ENCODE data around the gene ZP1.
A peak's percentile ranks its signal among the peaks of the same experiment; 100 is the strongest.
"Not testable (repeated sequence)": the region's sequence is repeated elsewhere in the genome, so short reads cannot be mapped to it uniquely, and the experiment has no call there.

The ZP1 gene

GRCh38 chr11:60908803-60909202 is 41.5 kb downstream of the ZP1 start:
- Histone ChIP-seq H3K36me3 (ENCODE audit: control insufficient read depth in 1 of 2, insufficient read depth in 2 of 2, low read length in 2 of 2) (peaks cover 0 to 7% of the 10 kb centered on the region in 2 donors), H3K9me3 (ENCODE audit: control insufficient read depth in 1 of 2, low read length in 2 of 2) (no peaks in the 10 kb centered on the region), H3K4me1 (ENCODE audit: control insufficient read depth in 1 of 2, insufficient read depth in 2 of 2, low read length in 2 of 2) (peaks cover 22 to 28% of the 10 kb centered on the region in 2 donors), H3K27ac (ENCODE audit: low read length) (no peak overlapping the region), H3K4me3 (ENCODE audit: low read depth in 1 of 2, low read length in 2 of 2) (no peak overlapping the region), H3K27me3 (ENCODE audit: low read depth, low read length) (no peaks in the 10 kb centered on the region)

GRCh38 chr11:60909680-60910280 is 42.4 kb downstream of the ZP1 start:
- Histone ChIP-seq H3K4me1 (ENCODE audit: control insufficient read depth in 1 of 2, insufficient read depth in 2 of 2, low read length in 2 of 2) (peaks cover 13 to 21% of the 10 kb centered on the region in 2 donors), H3K36me3 (ENCODE audit: control insufficient read depth in 1 of 2, insufficient read depth in 2 of 2, low read length in 2 of 2) (peaks cover 0 to 11% of the 10 kb centered on the region in 2 donors)
- H3K9me3 ChIP-seq (ENCODE audit: control insufficient read depth in 1 of 2, low read length in 2 of 2); H3K27me3 ChIP-seq (ENCODE audit: low read depth, low read length); H3K27ac ChIP-seq (ENCODE audit: low read length); H3K4me3 ChIP-seq (ENCODE audit: low read depth in 1 of 2, low read length in 2 of 2): not testable (repeated sequence)

GRCh38 chr11:60910281-60910687 is 42.9 kb downstream of the ZP1 start:
- Histone ChIP-seq H3K27ac (ENCODE audit: low read length) (no peak overlapping the region), H3K9me3 (ENCODE audit: control insufficient read depth in 1 of 2, low read length in 2 of 2) (no peaks in the 10 kb centered on the region), H3K4me3 (ENCODE audit: low read depth in 1 of 2, low read length in 2 of 2) (no peak overlapping the region), H3K4me1 (ENCODE audit: control insufficient read depth in 1 of 2, insufficient read depth in 2 of 2, low read length in 2 of 2) (peaks cover 8 to 20% of the 10 kb centered on the region in 2 donors), H3K36me3 (ENCODE audit: control insufficient read depth in 1 of 2, insufficient read depth in 2 of 2, low read length in 2 of 2) (peaks cover 0 to 11% of the 10 kb centered on the region in 2 donors), H3K27me3 (ENCODE audit: low read depth, low read length) (no peaks in the 10 kb centered on the region)

GRCh38 chr11:60910711-60911380 is 43.5 kb downstream of the ZP1 start:
- Histone ChIP-seq H3K27ac (ENCODE audit: low read length) (no peak overlapping the region), H3K4me3 (ENCODE audit: low read depth in 1 of 2, low read length in 2 of 2) (no peak overlapping the region), H3K4me1 (ENCODE audit: control insufficient read depth in 1 of 2, insufficient read depth in 2 of 2, low read length in 2 of 2) (peaks cover 7 to 20% of the 10 kb centered on the region in 2 donors), H3K36me3 (ENCODE audit: control insufficient read depth in 1 of 2, insufficient read depth in 2 of 2, low read length in 2 of 2) (peaks cover 0 to 11% of the 10 kb centered on the region in 2 donors), H3K9me3 (ENCODE audit: control insufficient read depth in 1 of 2, low read length in 2 of 2) (no peaks in the 10 kb centered on the region), H3K27me3 (ENCODE audit: low read depth, low read length) (no peaks in the 10 kb centered on the region)

- H3K4me3 ChIP-seq (ENCODE audit: low read depth in 1 of 2, low read length in 2 of 2) = no peak overlapping the region
- no peak overlapping the region for H3K27ac ChIP-seq (ENCODE audit: low read length)
These were observed 45.0 kb downstream of the ZP1 start for GRCh38 chr11:60912223-60912850.

GRCh38 chr11:60912851-60913528 is 45.6 kb downstream of the ZP1 start:
- H3K4me1 ChIP-seq (ENCODE audit: control insufficient read depth in 1 of 2, insufficient read depth in 2 of 2, low read length in 2 of 2) = peaks cover 5 to 28% of the 10 kb centered on the region in 2 donors
- peaks cover 0 to 6% of the 10 kb centered on the region in 2 donors for H3K36me3 ChIP-seq (ENCODE audit: control insufficient read depth in 1 of 2, insufficient read depth in 2 of 2, low read length in 2 of 2)
- H3K9me3 ChIP-seq (ENCODE audit: control insufficient read depth in 1 of 2, low read length in 2 of 2) = no peaks in the 10 kb centered on the region
- no peaks in the 10 kb centered on the region for H3K27me3 ChIP-seq (ENCODE audit: low read depth, low read length)
- H3K27ac ChIP-seq (ENCODE audit: low read length) = peak overlapping the region; percentile 99
- H3K4me3 ChIP-seq (ENCODE audit: low read depth in 1 of 2, low read length in 2 of 2) = peak overlapping the region; percentile 89 to 94

More at GRCh38 chr11:60912223-60912850, 45.0 kb downstream of the ZP1 start:
- no peaks in the 10 kb centered on the region for H3K9me3 ChIP-seq (ENCODE audit: control insufficient read depth in 1 of 2, low read length in 2 of 2)
- H3K27me3 ChIP-seq (ENCODE audit: low read depth, low read length) = no peaks in the 10 kb centered on the region
- peaks cover 0 to 6% of the 10 kb centered on the region in 2 donors for H3K36me3 ChIP-seq (ENCODE audit: control insufficient read depth in 1 of 2, insufficient read depth in 2 of 2, low read length in 2 of 2)
- peaks cover 5 to 28% of the 10 kb centered on the region in 2 donors for H3K4me1 ChIP-seq (ENCODE audit: control insufficient read depth in 1 of 2, insufficient read depth in 2 of 2, low read length in 2 of 2)

GRCh38 chr11:60913793-60914632 is 46.7 kb downstream of the ZP1 start, which contains the start of gene TMEM109:
TMEM109 (plus strand) TSS chr11:60914158; CDS start chr11:60919694, 5,536 bp downstream.
- Histone ChIP-seq H3K36me3 (ENCODE audit: control insufficient read depth in 1 of 2, insufficient read depth in 2 of 2, low read length in 2 of 2) (peaks cover 0 to 6% of the 10 kb centered on the region in 2 donors), H3K27ac (ENCODE audit: low read length) (peak within 1 kb of the TSS; percentile 99), H3K27me3 (ENCODE audit: low read depth, low read length) (no peaks in the 10 kb centered on the region), H3K4me3 (ENCODE audit: low read depth in 1 of 2, low read length in 2 of 2) (peak within 1 kb of the TSS; percentile 89 to 94), H3K4me1 (ENCODE audit: control insufficient read depth in 1 of 2, insufficient read depth in 2 of 2, low read length in 2 of 2) (peaks cover 5 to 34% of the 10 kb centered on the region in 2 donors), H3K9me3 (ENCODE audit: control insufficient read depth in 1 of 2, low read length in 2 of 2) (no peaks in the 10 kb centered on the region)

- Histone ChIP-seq H3K27me3 (ENCODE audit: low read depth, low read length) (no peaks in the 10 kb centered on the region), H3K4me3 (ENCODE audit: low read depth in 1 of 2, low read length in 2 of 2) (peak overlapping the region; percentile 89 to 94), H3K9me3 (ENCODE audit: control insufficient read depth in 1 of 2, low read length in 2 of 2) (no peaks in the 10 kb centered on the region), H3K4me1 (ENCODE audit: control insufficient read depth in 1 of 2, insufficient read depth in 2 of 2, low read length in 2 of 2) (peaks cover 10 to 41% of the 10 kb centered on the region in 2 donors), H3K27ac (ENCODE audit: low read length) (peak overlapping the region; percentile 99), H3K36me3 (ENCODE audit: control insufficient read depth in 1 of 2, insufficient read depth in 2 of 2, low read length in 2 of 2) (peaks cover 0 to 9% of the 10 kb centered on the region in 2 donors)
These were observed 47.4 kb downstream of the ZP1 start for GRCh38 chr11:60914633-60915247.

- H3K27me3 ChIP-seq (ENCODE audit: low read depth, low read length) = no peaks in the 10 kb centered on the region
- H3K27ac ChIP-seq (ENCODE audit: low read length) = peak overlapping the region; percentile 30
- H3K9me3 ChIP-seq (ENCODE audit: control insufficient read depth in 1 of 2, low read length in 2 of 2) = no peaks in the 10 kb centered on the region
- H3K36me3 ChIP-seq (ENCODE audit: control insufficient read depth in 1 of 2, insufficient read depth in 2 of 2, low read length in 2 of 2) = peaks cover 5 to 15% of the 10 kb centered on the region in 2 donors
- peaks cover 10 to 46% of the 10 kb centered on the region in 2 donors for H3K4me1 ChIP-seq (ENCODE audit: control insufficient read depth in 1 of 2, insufficient read depth in 2 of 2, low read length in 2 of 2)
- peak overlapping the region; percentile 89 to 94 for H3K4me3 ChIP-seq (ENCODE audit: low read depth in 1 of 2, low read length in 2 of 2)
These were observed 48.0 kb downstream of the ZP1 start for GRCh38 chr11:60915248-60915914.
